HL-60 (cell line): ENCODE data around the gene CD40LG.

ENCODE experiments used
- DNase-seq, 2 experiments: peaks; one replicate each; pipeline ENCODE4 v3.0.0-alpha.2; 2010 to 2020; ENCODE audit warnings: low read depth in 1 of 2, low spot score in 1 of 2
- H3K27ac ChIP-seq: fragments of 250-450 bp; sonication (Bioruptor Pico); replicated peaks from 2 replicates; pipeline ENCODE4 v1.5.1; 2020; ENCODE audit warnings: mild to moderate bottlenecking, moderate library complexity
- H3K27me3 ChIP-seq: fragments of 250-450 bp; sonication (Bioruptor Pico); 2 replicates; pipeline ENCODE4 v1.5.1; 2021; ENCODE audit warnings: mild to moderate bottlenecking, moderate library complexity; ENCODE audit not compliant: insufficient read depth, poor library complexity, severe bottlenecking
- H3K4me3 ChIP-seq: replicated peaks from 2 replicates; pipeline ENCODE4 v1.5.1; 2011; ENCODE audit warnings: mild to moderate bottlenecking, control low read depth, low read length; ENCODE audit not compliant: insufficient read depth
- GABPA ChIP-seq: IDR thresholded peaks from 2 replicates; pipeline ENCODE4 v1.6.1; 2012; ENCODE audit warnings: low read depth
- POLR2AphosphoS5 ChIP-seq: IDR thresholded peaks from 2 replicates; pipeline ENCODE4 v1.6.1; 2012; ENCODE audit warnings: low read depth
- SPI1 ChIP-seq: IDR thresholded peaks from 2 replicates; pipeline ENCODE4 v1.6.1; 2012; ENCODE audit warnings: low read depth, mild to moderate bottlenecking, borderline replicate concordance
- TF ChIP-seq, protein P1 (sequence below): IDR thresholded peaks from one replicate; pipeline ENCODE4 v1.5.1; 2011; ENCODE audit warnings: low read length, control low read depth, inconsistent platforms; ENCODE audit not compliant: insufficient read depth
- TF ChIP-seq, protein P2 (sequence below): IDR thresholded peaks from 2 replicates; pipeline ENCODE4 v1.6.1; 2012; ENCODE audit warnings: low read depth; ENCODE audit not compliant: insufficient replicate concordance

Gene CD40LG

DNA sequence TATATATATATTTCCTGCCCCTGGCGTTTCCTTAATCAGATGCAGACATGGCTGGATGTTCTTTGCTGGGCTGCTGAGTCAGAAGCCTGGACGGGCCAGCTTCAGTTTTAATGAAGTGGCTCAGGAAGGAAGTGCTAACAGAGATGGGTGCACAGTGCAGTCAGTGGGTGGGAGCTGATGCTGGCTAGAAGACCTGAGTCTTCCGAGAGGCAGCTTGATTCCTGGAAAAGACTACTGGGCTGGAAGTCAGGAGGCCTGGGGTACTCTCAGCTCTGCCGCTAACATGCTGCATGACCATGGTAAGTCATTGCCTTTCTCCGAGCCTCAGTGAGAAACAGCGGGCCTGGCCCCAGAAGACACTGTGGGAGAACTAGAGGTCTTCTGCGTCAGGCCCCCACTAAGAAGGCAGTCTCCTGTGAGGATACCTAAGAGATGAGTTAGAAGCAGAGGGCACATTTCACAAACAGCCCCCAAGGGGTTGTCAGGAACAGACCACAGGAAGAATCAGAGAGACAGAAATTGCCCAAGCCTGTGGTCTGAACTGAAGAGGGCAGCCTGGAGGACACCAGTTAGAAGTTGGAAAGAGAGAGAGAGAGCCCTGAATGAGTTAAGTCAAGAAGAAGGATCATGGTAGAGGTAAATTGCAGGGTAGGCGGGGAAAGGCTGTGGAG is 8.3 kb upstream of the CD40LG start:
- no peak overlapping the region for H3K27ac ChIP-seq
- no peaks in the 10 kb centered on the region for H3K27me3 ChIP-seq
- no peak overlapping the region for H3K4me3 ChIP-seq
- TF ChIP-seq SPI1, result no peak
- TF ChIP-seq, protein P1, sequence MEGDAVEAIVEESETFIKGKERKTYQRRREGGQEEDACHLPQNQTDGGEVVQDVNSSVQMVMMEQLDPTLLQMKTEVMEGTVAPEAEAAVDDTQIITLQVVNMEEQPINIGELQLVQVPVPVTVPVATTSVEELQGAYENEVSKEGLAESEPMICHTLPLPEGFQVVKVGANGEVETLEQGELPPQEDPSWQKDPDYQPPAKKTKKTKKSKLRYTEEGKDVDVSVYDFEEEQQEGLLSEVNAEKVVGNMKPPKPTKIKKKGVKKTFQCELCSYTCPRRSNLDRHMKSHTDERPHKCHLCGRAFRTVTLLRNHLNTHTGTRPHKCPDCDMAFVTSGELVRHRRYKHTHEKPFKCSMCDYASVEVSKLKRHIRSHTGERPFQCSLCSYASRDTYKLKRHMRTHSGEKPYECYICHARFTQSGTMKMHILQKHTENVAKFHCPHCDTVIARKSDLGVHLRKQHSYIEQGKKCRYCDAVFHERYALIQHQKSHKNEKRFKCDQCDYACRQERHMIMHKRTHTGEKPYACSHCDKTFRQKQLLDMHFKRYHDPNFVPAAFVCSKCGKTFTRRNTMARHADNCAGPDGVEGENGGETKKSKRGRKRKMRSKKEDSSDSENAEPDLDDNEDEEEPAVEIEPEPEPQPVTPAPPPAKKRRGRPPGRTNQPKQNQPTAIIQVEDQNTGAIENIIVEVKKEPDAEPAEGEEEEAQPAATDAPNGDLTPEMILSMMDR, result no peak
- TF ChIP-seq POLR2AphosphoS5, result no peak
- TF ChIP-seq, protein P2, sequence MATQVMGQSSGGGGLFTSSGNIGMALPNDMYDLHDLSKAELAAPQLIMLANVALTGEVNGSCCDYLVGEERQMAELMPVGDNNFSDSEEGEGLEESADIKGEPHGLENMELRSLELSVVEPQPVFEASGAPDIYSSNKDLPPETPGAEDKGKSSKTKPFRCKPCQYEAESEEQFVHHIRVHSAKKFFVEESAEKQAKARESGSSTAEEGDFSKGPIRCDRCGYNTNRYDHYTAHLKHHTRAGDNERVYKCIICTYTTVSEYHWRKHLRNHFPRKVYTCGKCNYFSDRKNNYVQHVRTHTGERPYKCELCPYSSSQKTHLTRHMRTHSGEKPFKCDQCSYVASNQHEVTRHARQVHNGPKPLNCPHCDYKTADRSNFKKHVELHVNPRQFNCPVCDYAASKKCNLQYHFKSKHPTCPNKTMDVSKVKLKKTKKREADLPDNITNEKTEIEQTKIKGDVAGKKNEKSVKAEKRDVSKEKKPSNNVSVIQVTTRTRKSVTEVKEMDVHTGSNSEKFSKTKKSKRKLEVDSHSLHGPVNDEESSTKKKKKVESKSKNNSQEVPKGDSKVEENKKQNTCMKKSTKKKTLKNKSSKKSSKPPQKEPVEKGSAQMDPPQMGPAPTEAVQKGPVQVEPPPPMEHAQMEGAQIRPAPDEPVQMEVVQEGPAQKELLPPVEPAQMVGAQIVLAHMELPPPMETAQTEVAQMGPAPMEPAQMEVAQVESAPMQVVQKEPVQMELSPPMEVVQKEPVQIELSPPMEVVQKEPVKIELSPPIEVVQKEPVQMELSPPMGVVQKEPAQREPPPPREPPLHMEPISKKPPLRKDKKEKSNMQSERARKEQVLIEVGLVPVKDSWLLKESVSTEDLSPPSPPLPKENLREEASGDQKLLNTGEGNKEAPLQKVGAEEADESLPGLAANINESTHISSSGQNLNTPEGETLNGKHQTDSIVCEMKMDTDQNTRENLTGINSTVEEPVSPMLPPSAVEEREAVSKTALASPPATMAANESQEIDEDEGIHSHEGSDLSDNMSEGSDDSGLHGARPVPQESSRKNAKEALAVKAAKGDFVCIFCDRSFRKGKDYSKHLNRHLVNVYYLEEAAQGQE, result no peak
- TF ChIP-seq GABPA, result no peak
- no peak for DNase-seq

DNA sequence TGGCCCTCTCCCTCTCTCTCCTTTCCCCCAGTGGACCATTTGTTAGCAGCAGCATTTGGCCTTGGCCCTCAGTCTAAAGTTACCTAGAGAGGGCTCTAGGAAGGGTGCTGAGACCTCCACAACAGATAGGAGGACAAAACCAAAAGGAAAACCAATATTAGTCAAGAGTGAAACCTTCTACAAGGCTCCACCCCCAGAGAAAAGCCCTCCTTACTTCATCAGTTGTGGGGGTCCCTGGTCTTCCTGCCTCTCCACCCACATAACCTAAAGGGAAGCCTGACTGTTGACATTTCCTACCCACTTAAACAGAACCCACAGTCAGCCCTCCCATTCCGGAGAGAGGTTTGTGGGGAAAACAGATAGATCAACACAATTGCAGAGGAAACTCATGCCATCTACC is 4.7 kb upstream of the CD40LG start:
- Histone ChIP-seq H3K4me3 (no peak overlapping the region), H3K27me3 (no peaks in the 10 kb centered on the region), H3K27ac (no peak overlapping the region)
- TF ChIP-seq, protein P1, result no peak
- no peak for TF ChIP-seq POLR2AphosphoS5
- TF ChIP-seq SPI1, result no peak
- TF ChIP-seq, protein P2, result no peak
- no peak for TF ChIP-seq GABPA
- DNase-seq, result no peak

DNA sequence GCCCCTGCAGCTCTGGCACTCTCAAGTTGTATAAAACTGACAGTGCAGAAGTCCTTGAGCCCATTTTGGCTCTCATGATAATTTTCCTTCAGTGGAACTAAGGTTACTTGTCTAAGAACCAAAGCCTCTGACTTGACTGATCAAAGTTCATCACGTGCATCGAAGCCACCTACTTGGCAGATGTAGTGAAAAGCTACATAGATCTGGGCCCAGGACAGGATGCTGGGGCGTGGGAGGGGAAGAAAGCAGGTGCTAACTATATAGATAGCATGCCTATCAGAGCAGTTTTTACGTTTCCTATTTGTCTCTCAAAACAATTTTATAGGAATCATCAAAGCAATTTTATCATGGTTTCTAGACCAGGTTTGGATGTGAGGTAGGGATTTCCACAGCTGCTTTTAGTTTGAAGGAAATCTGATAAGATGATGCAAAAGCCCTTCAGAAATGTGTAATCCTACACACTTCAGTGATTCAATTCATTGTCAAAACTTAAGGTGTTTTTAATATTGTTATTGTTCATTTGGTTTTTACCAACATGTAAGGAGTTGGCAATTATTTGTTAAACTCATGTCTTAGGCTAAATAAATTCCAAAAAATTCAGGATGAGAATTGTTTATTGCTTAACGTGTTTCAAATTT is 1.2 kb upstream of the CD40LG start:
- Histone ChIP-seq H3K27me3 (no peaks in the 10 kb centered on the region), H3K4me3 (no peak overlapping the region), H3K27ac (no peak overlapping the region)
- DNase-seq, result no peak
- TF ChIP-seq GABPA, result no peak
- TF ChIP-seq, protein P2, result no peak
